Measurements from ENCODE around the gene PHGDH.
A peak's percentile ranks its signal among the peaks of the same experiment; 100 is the strongest.
"Not testable (repeated sequence)": the region's sequence is repeated elsewhere in the genome, so short reads cannot be mapped to it uniquely, and the experiment has no call there.

Gene PHGDH

DNA sequence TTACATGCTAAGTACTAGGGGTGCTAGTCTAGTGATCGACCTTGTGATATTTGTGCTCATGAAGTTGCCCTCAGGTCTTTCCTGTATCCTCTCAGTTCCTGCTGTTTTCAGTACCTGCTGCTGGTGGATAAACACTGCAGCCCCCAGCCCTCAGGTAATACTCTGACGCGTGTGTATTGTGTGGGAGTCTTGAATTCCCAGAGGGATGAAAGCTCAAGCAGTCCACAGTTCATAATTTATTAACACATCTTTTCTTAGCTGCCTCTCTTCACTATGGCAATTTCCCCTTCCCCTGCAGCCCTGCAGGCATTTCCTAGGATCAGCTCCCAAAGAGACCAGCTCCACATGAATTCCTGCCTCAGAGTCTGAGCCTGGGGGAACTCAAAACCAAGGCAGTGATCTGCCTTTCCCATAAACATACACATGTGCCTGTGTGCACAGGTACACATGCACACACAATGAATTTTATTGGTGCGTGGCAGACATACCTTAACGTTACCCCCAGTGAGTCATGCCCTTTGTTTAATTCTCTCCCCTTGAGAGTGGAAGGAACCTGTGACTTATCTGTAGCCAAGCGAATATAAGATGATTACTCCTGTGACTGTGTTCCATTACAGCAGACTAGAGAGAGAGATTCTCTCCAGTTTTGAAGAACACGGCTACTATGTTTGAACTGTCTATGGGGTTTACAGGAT lies 71.0 kb downstream of the PHGDH start:
- no peak overlapping the region for H3K4me3 ChIP-seq
- H3K27ac ChIP-seq, result peak overlapping the region in 8 of 21 experiments; percentile 14 to 63 (median 29)

DNA sequence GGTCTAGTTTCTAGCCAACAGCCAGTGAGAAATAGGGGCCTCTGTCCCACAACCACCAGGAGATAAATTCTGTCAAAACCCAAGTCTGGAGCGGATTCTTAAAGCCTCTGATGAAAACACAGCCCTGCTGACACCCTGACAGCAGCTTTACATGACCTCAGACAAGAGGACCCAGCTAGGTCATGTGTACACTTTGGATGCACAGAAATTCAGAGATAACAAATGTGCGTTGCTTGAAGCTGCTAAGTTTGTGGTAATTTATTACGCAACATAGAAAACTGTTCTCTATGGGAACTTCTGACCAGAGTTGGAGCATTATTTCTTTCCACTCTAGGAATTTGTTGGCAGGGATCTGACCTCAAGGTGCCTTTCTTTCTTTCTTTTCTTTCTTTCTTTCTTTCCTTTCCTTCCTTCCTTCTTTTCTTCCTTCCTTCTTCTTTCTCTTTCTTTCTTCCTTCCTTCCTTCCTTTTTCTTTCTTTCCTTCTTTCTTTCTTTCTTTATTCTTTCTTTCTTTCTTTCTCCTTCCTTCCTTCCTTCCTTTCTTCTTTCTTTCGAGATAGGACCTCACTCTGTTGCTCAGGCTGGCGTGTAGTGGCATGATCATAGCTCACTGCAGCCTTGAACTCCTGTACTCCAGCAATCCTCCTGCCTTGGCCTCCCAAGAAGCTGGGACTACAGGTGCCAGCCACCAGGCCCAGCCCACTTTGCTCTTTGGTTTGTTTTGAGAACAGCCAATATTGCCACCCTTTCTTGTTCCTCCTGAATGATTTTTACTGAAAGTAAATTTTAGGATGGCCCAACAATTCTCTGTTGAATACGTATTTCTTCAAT lies 71.8 kb downstream of the PHGDH start:
- H3K27ac ChIP-seq, result peak overlapping the region in 8 of 21 experiments; percentile 12 to 63 (median 31)

DNA sequence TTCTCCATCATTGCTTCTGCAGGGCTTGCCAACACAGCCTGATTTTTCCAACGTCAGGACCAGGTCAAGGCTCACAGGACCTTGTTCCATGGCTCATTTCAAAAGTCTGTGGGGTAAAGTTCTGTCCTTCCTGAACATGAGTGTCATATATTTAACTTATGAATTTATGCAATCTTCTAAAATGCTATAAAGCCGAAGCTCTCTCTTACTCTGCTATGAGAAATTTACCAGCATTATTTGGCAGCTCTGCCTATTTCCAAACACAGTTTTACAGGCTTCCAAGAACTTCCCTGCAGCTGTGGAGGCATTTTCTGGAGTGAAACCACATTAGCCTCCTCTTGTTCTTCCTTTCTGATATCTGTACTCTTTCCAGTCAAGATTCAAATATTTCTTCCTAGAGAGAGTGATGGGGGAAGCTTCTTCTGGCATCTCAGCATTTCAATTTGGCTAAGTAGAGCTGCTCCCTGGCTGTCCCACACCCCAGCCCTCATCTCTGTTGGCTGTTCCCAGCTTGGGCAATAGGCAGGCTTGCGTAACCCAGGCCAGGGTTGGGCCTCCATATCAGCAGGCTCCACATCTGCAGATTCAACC lies 72.6 kb downstream of the PHGDH start:
- Histone ChIP-seq H3K4me3 (no peak overlapping the region), H3K27ac (peak overlapping the region in 4 of 21 experiments; percentile 41 to 63 (median 48))

More for the DNA sequence above, 71.8 kb downstream of the PHGDH start:
- no peak overlapping the region for H3K4me3 ChIP-seq

DNA sequence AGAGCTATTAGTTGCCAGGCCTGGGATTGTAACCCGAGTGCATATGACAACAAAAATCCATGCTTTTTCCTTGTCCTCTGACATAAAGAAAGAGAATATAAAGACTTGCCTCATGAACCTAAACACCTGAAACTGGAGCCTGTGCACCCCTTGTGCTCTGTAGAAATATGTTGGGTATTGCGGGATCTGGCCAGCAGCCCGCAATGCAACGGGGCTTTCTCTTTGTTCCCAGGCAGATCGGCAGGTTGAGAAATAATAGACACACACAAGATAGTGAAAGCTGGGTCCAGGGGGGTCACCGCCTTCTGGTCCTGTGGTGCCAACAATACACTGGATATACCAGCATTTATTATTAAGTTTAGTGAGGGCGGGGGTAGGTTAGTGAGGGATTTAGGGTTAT lies 74.3 kb downstream of the PHGDH start:
- H3K4me3 ChIP-seq, result not testable (repeated sequence)
- H3K27ac ChIP-seq, result peak overlapping the region in 7 of 21 experiments; percentile 2 to 55 (median 20)

GRCh38 chr1:119786473-119787050 lies 74.8 kb downstream of the PHGDH start:
- not testable (repeated sequence) for H3K4me3 ChIP-seq
- peak overlapping the region in 4 of 21 experiments; percentile 2 to 57 (median 10) for H3K27ac ChIP-seq

- Histone ChIP-seq H3K4me3 (no peak overlapping the region), H3K27ac (peak overlapping the region in 1 of 21 experiments; percentile 33)
Measured at GRCh38 chr1:119787776-119788175, 76.0 kb downstream of the PHGDH start.

DNA sequence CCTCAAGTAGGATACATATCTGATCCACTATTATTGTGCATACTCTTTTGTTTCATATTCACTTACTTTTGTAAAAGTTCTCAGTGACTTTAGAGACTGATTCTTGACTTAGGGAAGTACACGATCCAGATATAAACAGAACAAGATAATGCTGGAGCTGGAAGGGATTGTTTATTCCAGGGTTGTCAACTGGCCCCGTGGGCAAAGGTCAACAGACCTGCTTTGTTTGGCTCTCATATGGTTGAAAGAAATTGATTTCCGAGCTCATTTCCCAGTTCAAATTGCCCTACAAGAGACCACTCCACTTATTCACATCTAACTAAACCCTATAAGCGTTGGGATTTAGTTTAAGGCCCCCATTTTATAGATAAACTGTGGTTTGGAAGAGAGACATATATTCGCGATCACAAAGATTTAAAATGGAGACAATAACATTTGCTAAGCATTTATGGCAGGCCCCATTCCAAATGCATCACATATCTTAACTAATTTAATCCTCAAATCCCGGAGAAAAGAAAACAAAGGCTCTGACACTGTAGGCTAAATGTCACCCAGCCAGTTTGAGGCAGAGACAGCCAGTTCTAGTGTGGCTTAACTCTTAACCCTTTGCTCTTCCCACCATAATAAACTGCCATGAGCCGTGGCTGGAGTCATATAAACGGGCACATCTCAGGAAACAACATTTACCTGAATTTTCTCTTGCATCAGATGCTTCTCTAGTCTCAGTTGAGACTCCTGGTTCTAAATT lies 78.9 kb downstream of the PHGDH start:
- peak overlapping the region in 2 of 21 experiments; percentile 6 to 26 for H3K27ac ChIP-seq

GRCh38 chr1:119791377-119791776 lies 79.6 kb downstream of the PHGDH start:
- Histone ChIP-seq H3K4me3 (no peak overlapping the region), H3K27ac (no peak overlapping the region)

More for the DNA sequence above, 78.9 kb downstream of the PHGDH start:
- no peak overlapping the region for H3K4me3 ChIP-seq
